Fibroblast of lung (primary cell): Measurements from ENCODE around the gene TNS1. TPM values are rescaled to one million over a fixed set of nuclear protein-coding genes. Genes with fewer than 3 reads are reported as not detected.
A peak's percentile ranks its signal among the peaks of the same experiment; 100 is the strongest.

Experiments
- DNase-seq, 2 donors: peaks; one replicate each; pipeline versions ENCODE4 v3.0.0 to v3.0.0-alpha.2; 2010; ENCODE audit warnings: low read depth in 2 of 2
- H2AFZ ChIP-seq: 2 replicates; pipeline ENCODE4 v1.5.1; 2012; ENCODE audit warnings: low read length, control low read depth, inconsistent platforms
- H3K27ac ChIP-seq: 2 replicates; pipeline ENCODE4 v1.5.1; 2011; ENCODE audit warnings: low read length, control low read depth; ENCODE audit not compliant: insufficient read depth
- H3K27me3 ChIP-seq: 2 replicates; pipeline ENCODE4 v1.5.1; 2011; ENCODE audit warnings: mild to moderate bottlenecking, low read length; ENCODE audit not compliant: control insufficient read depth, insufficient read depth
- H3K36me3 ChIP-seq: 2 replicates; pipeline ENCODE4 v1.5.1; 2011; ENCODE audit warnings: low read length; ENCODE audit not compliant: control insufficient read depth, insufficient read depth
- H3K4me1 ChIP-seq: 2 replicates; pipeline ENCODE4 v1.5.1; 2011; ENCODE audit warnings: low read length; ENCODE audit not compliant: control insufficient read depth, insufficient read depth; ENCODE audit errors: extremely low read depth
- H3K4me2 ChIP-seq: 2 replicates; pipeline ENCODE4 v1.5.1; 2011; ENCODE audit warnings: low read length, control low read depth; ENCODE audit not compliant: insufficient read depth; ENCODE audit errors: extremely low read depth
- H3K4me3 ChIP-seq, 4 experiments: fragments of 200-600 bp in 1 of 4; sonication (generic) in 1 of 4; replicated peaks in 1 of 4; 2 replicates each; pipeline ENCODE4 v1.5.1; 2011 to 2016; ENCODE audit warnings: low read length in 4 of 4, low read depth in 3 of 4, mild to moderate bottlenecking in 3 of 4, control low read depth in 2 of 4, inconsistent platforms in 1 of 4, mixed read lengths in 1 of 4; ENCODE audit not compliant: insufficient read depth in 1 of 4; ENCODE audit errors: control extremely low read depth in 1 of 4
- H3K79me2 ChIP-seq: 2 replicates; pipeline ENCODE4 v1.5.1; 2012; ENCODE audit warnings: mild to moderate bottlenecking, low read length, inconsistent platforms; ENCODE audit not compliant: control insufficient read depth, insufficient read depth
- H3K9ac ChIP-seq: 2 replicates; pipeline ENCODE4 v1.5.1; 2011; ENCODE audit warnings: mild to moderate bottlenecking, low read length, control low read depth; ENCODE audit not compliant: insufficient read depth
- H3K9me3 ChIP-seq: 2 replicates; pipeline ENCODE4 v1.5.1; 2012; ENCODE audit warnings: low read depth, low read length; ENCODE audit not compliant: control insufficient read depth, insufficient read depth
- H4K20me1 ChIP-seq: 2 replicates; pipeline ENCODE4 v1.5.1; 2011; ENCODE audit warnings: low read length; ENCODE audit not compliant: control insufficient read depth, insufficient read depth; ENCODE audit errors: extremely low read depth
- EZH2 ChIP-seq: IDR thresholded peaks from 2 replicates; pipeline ENCODE4 v1.5.1; 2012; ENCODE audit warnings: low read length, control low read depth, mild to moderate bottlenecking; ENCODE audit errors: missing control alignments
- polyA plus RNA-seq, 2 donors: library from polyadenylated mRNA; depleted of rRNA in 1 of 2; stranded (reverse) in 1 of 2; unstranded in 1 of 2; fragments of >200 nt; gene quantifications; 2 replicates each; pipeline ENCODE4 v1.2.1, GENCODE V29; 2011 to 2012; ENCODE audit warnings: missing spikeins in 1 of 2
- total RNA-seq: library from RNA; depleted of rRNA; stranded (reverse); fragments of >200 nt; gene quantifications from 2 replicates; pipeline ENCODE4 v1.2.1, GENCODE V29; 2014
- TF ChIP-seq, protein P1 (sequence below), 2 donors: IDR thresholded peaks in 1 of 2; conservative IDR thresholded peaks in 1 of 2; 1 replicate in 1 of 2; 2 replicates in 1 of 2; pipeline ENCODE4 v1.5.1; 2011 to 2012; ENCODE audit warnings: low read length in 2 of 2, control low read depth in 1 of 2, inconsistent platforms in 1 of 2, low read depth in 1 of 2, mild to moderate bottlenecking in 1 of 2

TNS1 gene
- total and polyA plus RNA-seq, 2 donors (not counting 1 experiment from before 2014, with no cell fraction given), result 44.4 to 47.1 TPM

DNA sequence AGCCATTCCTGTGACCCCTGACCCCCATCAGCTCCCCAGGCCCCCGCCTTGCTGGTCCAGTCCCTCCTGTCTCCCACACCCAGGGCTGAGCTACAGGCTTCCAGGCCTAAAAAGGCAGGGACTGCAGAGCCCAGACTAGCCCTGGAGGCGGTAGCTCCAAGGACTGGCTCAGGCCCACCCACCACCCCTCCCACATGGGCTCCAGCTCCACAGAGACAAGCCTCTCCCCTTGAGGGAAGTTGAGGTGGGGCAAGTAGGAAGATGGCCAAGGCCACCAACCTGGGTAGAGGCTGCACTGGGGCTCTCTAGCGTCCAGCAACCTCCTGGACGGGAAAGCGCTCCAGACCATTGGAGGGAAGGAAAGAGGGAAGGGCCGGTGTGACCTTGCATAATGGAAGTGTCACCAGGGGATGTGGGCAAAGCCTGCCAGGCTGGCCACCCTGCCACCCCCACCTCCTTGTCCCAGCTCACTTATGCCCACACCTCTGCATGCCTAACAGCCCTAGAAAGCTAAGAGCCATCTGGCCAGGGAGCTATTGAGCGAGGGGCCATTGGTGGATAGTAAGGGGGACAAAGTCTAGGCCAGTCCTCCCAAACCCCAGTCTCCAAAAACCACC, 63.1 kb downstream of the TNS1 start:
- H3K4me3 ChIP-seq, result no peak overlapping the region
- H3K27me3 ChIP-seq, result no peaks in the 10 kb centered on the region
- H2AFZ ChIP-seq, result no peak overlapping the region
- H3K27ac ChIP-seq, result no peak overlapping the region
- no peak for TF ChIP-seq EZH2
- TF ChIP-seq, protein P1, sequence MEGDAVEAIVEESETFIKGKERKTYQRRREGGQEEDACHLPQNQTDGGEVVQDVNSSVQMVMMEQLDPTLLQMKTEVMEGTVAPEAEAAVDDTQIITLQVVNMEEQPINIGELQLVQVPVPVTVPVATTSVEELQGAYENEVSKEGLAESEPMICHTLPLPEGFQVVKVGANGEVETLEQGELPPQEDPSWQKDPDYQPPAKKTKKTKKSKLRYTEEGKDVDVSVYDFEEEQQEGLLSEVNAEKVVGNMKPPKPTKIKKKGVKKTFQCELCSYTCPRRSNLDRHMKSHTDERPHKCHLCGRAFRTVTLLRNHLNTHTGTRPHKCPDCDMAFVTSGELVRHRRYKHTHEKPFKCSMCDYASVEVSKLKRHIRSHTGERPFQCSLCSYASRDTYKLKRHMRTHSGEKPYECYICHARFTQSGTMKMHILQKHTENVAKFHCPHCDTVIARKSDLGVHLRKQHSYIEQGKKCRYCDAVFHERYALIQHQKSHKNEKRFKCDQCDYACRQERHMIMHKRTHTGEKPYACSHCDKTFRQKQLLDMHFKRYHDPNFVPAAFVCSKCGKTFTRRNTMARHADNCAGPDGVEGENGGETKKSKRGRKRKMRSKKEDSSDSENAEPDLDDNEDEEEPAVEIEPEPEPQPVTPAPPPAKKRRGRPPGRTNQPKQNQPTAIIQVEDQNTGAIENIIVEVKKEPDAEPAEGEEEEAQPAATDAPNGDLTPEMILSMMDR (conservative IDR thresholded peaks at IDR 0.05 in 1 of 2, IDR thresholded peaks at IDR 0.05 in 1 of 2; ENCODE audit: low read depth in 1 of 2, low read length in 2 of 2), result no peak
- DNase-seq, result no peak
- no peaks in the 10 kb centered on the region for H3K9me3 ChIP-seq
- H3K79me2 ChIP-seq, result peaks cover 66% of the 10 kb centered on the region
- no peak overlapping the region for H3K9ac ChIP-seq
- H3K4me2 ChIP-seq, result no peak overlapping the region
- peaks cover 2% of the 10 kb centered on the region for H3K36me3 ChIP-seq
- peaks cover 58% of the 10 kb centered on the region for H3K4me1 ChIP-seq
- H4K20me1 ChIP-seq, result no peaks in the 10 kb centered on the region

DNA sequence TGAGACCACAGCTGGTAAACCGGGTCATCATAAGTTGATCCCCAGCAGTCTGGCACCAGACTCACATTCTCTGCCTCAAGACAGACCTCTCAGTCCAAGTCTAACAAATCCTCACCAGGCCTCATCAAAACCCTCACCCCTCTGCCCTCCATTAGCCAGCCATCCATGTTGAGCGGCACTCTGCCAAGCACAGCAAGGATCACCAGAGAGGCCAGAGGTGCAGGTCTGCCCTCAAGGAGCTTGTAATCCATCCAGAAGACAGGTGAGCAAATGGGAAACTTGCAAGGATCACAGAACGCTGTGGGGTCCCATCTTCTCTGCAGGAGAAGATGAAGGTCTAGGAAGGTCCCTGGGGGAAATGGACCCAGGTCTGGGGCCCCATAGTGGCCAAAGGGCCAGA, 63.6 kb downstream of the TNS1 start:
- Histone ChIP-seq H3K4me1 (peaks cover 61% of the 10 kb centered on the region), H3K4me3 (no peak overlapping the region), H2AFZ (no peak overlapping the region), H3K9me3 (no peaks in the 10 kb centered on the region), H3K27ac (no peak overlapping the region), H3K36me3 (peaks cover 2% of the 10 kb centered on the region), H3K9ac (no peak overlapping the region), H3K4me2 (no peak overlapping the region), H3K27me3 (no peaks in the 10 kb centered on the region), H4K20me1 (no peaks in the 10 kb centered on the region), H3K79me2 (peaks cover 66% of the 10 kb centered on the region)
- TF ChIP-seq, protein P1 (conservative IDR thresholded peaks at IDR 0.05 in 1 of 2, IDR thresholded peaks at IDR 0.05 in 1 of 2; ENCODE audit: low read depth in 1 of 2, low read length in 2 of 2), result no peak
- no peak for TF ChIP-seq EZH2
- no peak for DNase-seq

DNA sequence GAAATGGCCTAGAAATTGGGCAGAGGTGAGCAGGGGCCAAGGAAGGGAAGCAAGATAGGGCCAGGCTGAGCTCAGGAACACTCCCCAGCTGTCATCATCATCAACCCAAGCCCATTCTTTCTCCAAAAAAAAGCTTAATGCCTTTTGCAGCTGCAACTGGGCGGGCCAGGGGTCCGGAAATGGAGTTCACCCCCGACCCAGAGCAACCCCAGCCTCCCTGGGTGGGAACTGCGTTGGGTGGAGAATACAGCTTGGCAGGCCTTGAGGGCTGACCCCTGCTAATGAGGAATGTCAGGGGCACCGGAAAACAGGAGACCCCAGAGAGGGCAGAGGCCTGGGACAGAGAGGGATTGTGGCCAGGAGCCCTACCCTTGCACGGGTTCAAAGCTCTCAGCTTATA, 64.8 kb downstream of the TNS1 start:
- H3K27me3 ChIP-seq, result no peaks in the 10 kb centered on the region
- no peak overlapping the region for H3K9ac ChIP-seq
- DNase-seq, result no peak
- H3K4me3 ChIP-seq, result no peak overlapping the region
- H4K20me1 ChIP-seq, result no peaks in the 10 kb centered on the region
- peaks cover 62% of the 10 kb centered on the region for H3K4me1 ChIP-seq
- no peaks in the 10 kb centered on the region for H3K9me3 ChIP-seq
- no peak overlapping the region for H2AFZ ChIP-seq
- H3K27ac ChIP-seq, result peak overlapping the region; percentile 54
- H3K36me3 ChIP-seq, result peaks cover 2% of the 10 kb centered on the region
- TF ChIP-seq, protein P1 (conservative IDR thresholded peaks at IDR 0.05 in 1 of 2, IDR thresholded peaks at IDR 0.05 in 1 of 2; ENCODE audit: low read depth in 1 of 2, low read length in 2 of 2), result no peak
- TF ChIP-seq EZH2, result no peak
- H3K4me2 ChIP-seq, result no peak overlapping the region
- H3K79me2 ChIP-seq, result peaks cover 67% of the 10 kb centered on the region
